ENCODE results near the gene PPP2CA. TPM values are rescaled to one million over a fixed set of nuclear protein-coding genes. Genes with fewer than 3 reads are reported as not detected.

PPP2CA gene
- total RNA-seq, 2 donors from 2014 or later, result 126 to 185 TPM

Other genes starting within 250 kb of the PPP2CA start
- 100 to 1,000 TPM; 325 to 329 TPM for gene VDAC1, start 221.1 kb downstream of the PPP2CA start, total RNA-seq
- gene TCF7, start 111.4 kb downstream of the PPP2CA start, total RNA-seq, result 1 to 10 TPM; 2.6 to 6.1 TPM
- 100 to 1,000 TPM; 162 to 210 TPM for gene SKP1, start 49.1 kb downstream of the PPP2CA start, total RNA-seq
- gene CDKL3, start 141.1 kb upstream of the PPP2CA start, total RNA-seq, result 1 to 10 TPM; 2.9 to 3.3 TPM
- gene UBE2B, start 145.5 kb upstream of the PPP2CA start, total RNA-seq, result 10 to 100 TPM; 62.6 to 89.5 TPM
- 10 to 100 TPM; 28.2 to 36.5 TPM for gene CDKN2AIPNL, start 185.8 kb upstream of the PPP2CA start, total RNA-seq